ENCODE results near the gene PLEKHG2.

DNA sequence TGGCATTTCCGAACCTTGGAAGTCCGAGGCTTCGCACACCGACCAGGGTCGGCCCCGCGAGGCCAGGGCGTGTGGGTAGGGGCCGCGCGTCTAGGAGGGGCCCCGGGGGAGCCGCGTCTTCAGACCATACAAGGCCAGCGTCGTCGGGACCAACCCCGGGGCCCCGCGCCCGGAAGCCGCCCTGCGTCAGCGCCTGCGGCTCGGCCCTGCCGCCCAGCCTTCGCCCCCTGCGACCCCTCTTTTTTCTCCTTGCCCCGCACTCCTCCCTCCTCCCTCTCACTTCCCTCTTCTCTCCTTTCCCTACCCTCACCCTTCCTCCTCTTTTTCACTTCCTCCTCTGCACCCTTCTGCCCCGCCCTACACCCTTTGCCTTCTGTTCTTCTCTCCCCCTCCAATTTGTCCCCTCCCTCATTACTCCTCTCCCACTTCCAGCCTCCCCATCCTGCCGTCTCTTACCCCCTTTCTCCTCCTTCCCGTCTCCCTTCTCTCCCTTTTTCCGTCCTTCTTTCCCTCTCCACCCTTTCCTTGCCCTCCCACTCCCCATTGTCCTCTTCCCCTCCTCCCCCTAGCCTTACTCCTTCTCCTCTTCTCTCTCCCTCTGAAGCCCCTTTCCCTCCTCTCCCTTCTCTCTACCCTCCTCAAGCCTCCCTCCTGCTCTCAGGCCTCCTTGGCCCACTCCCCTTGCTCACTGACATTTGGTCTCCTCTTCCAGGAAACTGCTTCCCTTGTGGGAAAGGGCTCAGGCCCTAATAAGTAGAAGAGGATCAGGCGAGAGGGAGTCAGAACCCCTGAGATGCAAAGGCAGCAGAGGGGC lies 2.2 kb upstream of the PLEKHG2 start:
- TF ChIP-seq, protein P1, sequence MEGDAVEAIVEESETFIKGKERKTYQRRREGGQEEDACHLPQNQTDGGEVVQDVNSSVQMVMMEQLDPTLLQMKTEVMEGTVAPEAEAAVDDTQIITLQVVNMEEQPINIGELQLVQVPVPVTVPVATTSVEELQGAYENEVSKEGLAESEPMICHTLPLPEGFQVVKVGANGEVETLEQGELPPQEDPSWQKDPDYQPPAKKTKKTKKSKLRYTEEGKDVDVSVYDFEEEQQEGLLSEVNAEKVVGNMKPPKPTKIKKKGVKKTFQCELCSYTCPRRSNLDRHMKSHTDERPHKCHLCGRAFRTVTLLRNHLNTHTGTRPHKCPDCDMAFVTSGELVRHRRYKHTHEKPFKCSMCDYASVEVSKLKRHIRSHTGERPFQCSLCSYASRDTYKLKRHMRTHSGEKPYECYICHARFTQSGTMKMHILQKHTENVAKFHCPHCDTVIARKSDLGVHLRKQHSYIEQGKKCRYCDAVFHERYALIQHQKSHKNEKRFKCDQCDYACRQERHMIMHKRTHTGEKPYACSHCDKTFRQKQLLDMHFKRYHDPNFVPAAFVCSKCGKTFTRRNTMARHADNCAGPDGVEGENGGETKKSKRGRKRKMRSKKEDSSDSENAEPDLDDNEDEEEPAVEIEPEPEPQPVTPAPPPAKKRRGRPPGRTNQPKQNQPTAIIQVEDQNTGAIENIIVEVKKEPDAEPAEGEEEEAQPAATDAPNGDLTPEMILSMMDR (conservative IDR thresholded peaks at IDR 0.05; ENCODE audit: low read length) = no peak
- no peak for TF ChIP-seq EZH2phosphoT487 (IDR thresholded peaks at IDR 0.05; ENCODE audit: borderline replicate concordance, low read depth, low read length)

All from OCI-LY7 (cell line).